H1 (cell line): ENCODE results near the gene PEAK1. TPM values are rescaled to one million over a fixed set of nuclear protein-coding genes. Genes with fewer than 3 reads are reported as not detected.

Experiments
- CTCF ChIA-PET: fragments of 300-600 bp; sonication (Branson Sonifier 250); formaldehyde crosslinking; loops from one replicate; lab custom pipeline; 2021; ENCODE audit not compliant: partially characterized antibody; lab: Charles Lee
- POLR2A ChIA-PET: fragments of 300-600 bp; sonication (Branson Sonifier 250); formaldehyde crosslinking; loops from one replicate; lab custom pipeline; 2021; ENCODE audit warnings: inconsistent platforms; ENCODE audit not compliant: partially characterized antibody; lab: Charles Lee
- DNase-seq, 2 experiments: peaks; one replicate each; pipeline versions ENCODE4 v3.0.0 to v3.0.0-alpha.2; 2010 to 2022; ENCODE audit warnings: low spot score in 2 of 2, low read depth in 1 of 2, mixed read lengths in 1 of 2
- FAIRE-seq: peaks from 2 replicates; lab custom pipeline; 2011; peaks lifted over from hg19 to GRCh38; lab: Jason Lieb, UNC
- H2AFZ ChIP-seq: 2 replicates; pipeline ENCODE4 v1.8.1; 2012; ENCODE audit warnings: low read length, inconsistent platforms
- H2AK5ac ChIP-seq: 2 replicates; pipeline ENCODE4 v1.6.1; 2013; ENCODE audit warnings: low read depth, low read length
- H2BK120ac ChIP-seq: replicated peaks from 2 replicates; pipeline ENCODE3; 2013; ENCODE audit warnings: low read depth, low read length, inconsistent platforms
- H2BK12ac ChIP-seq: 2 replicates; pipeline ENCODE4 v1.6.1; 2013; ENCODE audit warnings: low read depth, low read length
- H2BK15ac ChIP-seq: 2 replicates; pipeline ENCODE4 v1.6.1; 2013; ENCODE audit warnings: low read length
- H2BK20ac ChIP-seq: 2 replicates; pipeline ENCODE4 v1.6.1; 2013; ENCODE audit warnings: low read length
- H2BK5ac ChIP-seq: 2 replicates; pipeline ENCODE4 v1.6.1; 2013; ENCODE audit warnings: low read depth, low read length
- H3K14ac ChIP-seq: 2 replicates; pipeline ENCODE4 v1.6.1; 2013; ENCODE audit warnings: inconsistent platforms; ENCODE audit not compliant: insufficient read length
- H3K18ac ChIP-seq: 2 replicates; pipeline ENCODE4 v1.6.1; 2013; ENCODE audit warnings: low read length; ENCODE audit errors: extremely low read depth
- H3K23ac ChIP-seq: 2 replicates; pipeline ENCODE4 v1.6.1; 2013; ENCODE audit warnings: inconsistent platforms; ENCODE audit not compliant: insufficient read length
- H3K23me2 ChIP-seq: 2 replicates; pipeline ENCODE4 v1.6.1; 2013; ENCODE audit warnings: low read depth, low read length
- H3K27ac ChIP-seq: 2 replicates; pipeline ENCODE4 v1.6.1; 2011; ENCODE audit warnings: low read depth, low read length, inconsistent platforms
- H3K27me3 ChIP-seq, 4 experiments: replicated peaks in 1 of 4; 1 replicate in 1 of 4; 2 replicates in 3 of 4; pipeline versions ENCODE4 v1.6.1 to v1.8.1; 2011 to 2013; ENCODE audit warnings: low read length in 3 of 4, mild to moderate bottlenecking in 3 of 4, inconsistent platforms in 2 of 4, mixed read lengths in 2 of 4, moderate library complexity in 1 of 4; ENCODE audit not compliant: control insufficient read depth in 3 of 4, insufficient read depth in 3 of 4; ENCODE audit errors: extremely low read depth in 1 of 4
- H3K36me3 ChIP-seq, 4 experiments: 2 replicates each; pipeline versions ENCODE4 v1.6.1 to v1.8.1; 2011 to 2013; ENCODE audit warnings: mild to moderate bottlenecking in 4 of 4, low read length in 3 of 4, moderate library complexity in 2 of 4, control low read depth in 1 of 4, inconsistent platforms in 1 of 4; ENCODE audit not compliant: insufficient read depth in 4 of 4, control insufficient read depth in 2 of 4
- H3K4ac ChIP-seq: replicated peaks from 2 replicates; pipeline ENCODE3; 2013; ENCODE audit warnings: low read length, low read depth, mixed read lengths, inconsistent platforms; ENCODE audit not compliant: insufficient read length
- H3K4me1 ChIP-seq, 4 experiments: replicated peaks in 1 of 4; 1 replicate in 1 of 4; 2 replicates in 3 of 4; pipeline versions ENCODE4 v1.6.1 to v1.8.1; 2011 to 2013; ENCODE audit warnings: low read length in 3 of 4, inconsistent platforms in 2 of 4, mixed read lengths in 1 of 4; ENCODE audit not compliant: insufficient read depth in 4 of 4, control insufficient read depth in 3 of 4
- H3K4me2 ChIP-seq, 2 experiments: 2 replicates each; pipeline versions ENCODE4 v1.6.1 to v1.8.1; 2011 to 2013; ENCODE audit warnings: low read depth in 2 of 2, low read length in 2 of 2, control low read depth in 1 of 2, inconsistent platforms in 1 of 2, mild to moderate bottlenecking in 1 of 2; ENCODE audit not compliant: insufficient read depth in 1 of 2
- H3K4me3 ChIP-seq, 4 experiments: fragments of 200-600, 300-600 bp in 1 of 4; sonication (generic), shearing (Covaris generic), sonication (Bioruptor Twin) in 1 of 4; 2 replicates each; pipeline versions ENCODE4 v1.5.1 to v1.8.1; 2011 to 2016; ENCODE audit warnings: low read length in 4 of 4, low read depth in 3 of 4, control low read depth in 2 of 4, inconsistent platforms in 2 of 4, mild to moderate bottlenecking in 2 of 4, mixed read lengths in 1 of 4, moderate library complexity in 1 of 4; ENCODE audit not compliant: insufficient read depth in 2 of 4; ENCODE audit errors: extremely low read depth in 1 of 4
- H3K56ac ChIP-seq: replicated peaks from 2 replicates; pipeline ENCODE3; 2013; ENCODE audit warnings: low read depth, mild to moderate bottlenecking, mixed read lengths, low read length, inconsistent platforms; ENCODE audit not compliant: insufficient read length
- H3K79me1 ChIP-seq: 2 replicates; pipeline ENCODE4 v1.6.1; 2013; ENCODE audit warnings: low read depth, low read length, control low read depth
- H3K79me2 ChIP-seq, 2 experiments: 2 replicates each; pipeline versions ENCODE4 v1.6.1 to v1.8.1; 2012 to 2013; ENCODE audit warnings: low read length in 2 of 2, mild to moderate bottlenecking in 2 of 2, inconsistent platforms in 1 of 2; ENCODE audit not compliant: insufficient read depth in 2 of 2, control insufficient read depth in 1 of 2
- H3K9ac ChIP-seq, 4 experiments: replicated peaks in 1 of 4; 1 replicate in 1 of 4; 2 replicates in 3 of 4; pipeline versions ENCODE4 v1.6.1 to v1.8.1; 2011 to 2013; ENCODE audit warnings: low read depth in 3 of 4, low read length in 3 of 4, control low read depth in 2 of 4, mild to moderate bottlenecking in 2 of 4, moderate library complexity in 2 of 4, inconsistent platforms in 1 of 4; ENCODE audit errors: extremely low read depth in 1 of 4
- H3K9me3 ChIP-seq, 2 experiments: 2 replicates each; pipeline versions ENCODE4 v1.6.1 to v1.8.1; 2012 to 2013; ENCODE audit warnings: mild to moderate bottlenecking in 2 of 2, moderate library complexity in 2 of 2, control low read depth in 1 of 2, inconsistent platforms in 1 of 2, low read depth in 1 of 2, low read length in 1 of 2, mixed read lengths in 1 of 2; ENCODE audit not compliant: insufficient read depth in 2 of 2
- H4K20me1 ChIP-seq, 2 experiments: replicated peaks in 1 of 2; 2 replicates each; pipeline versions ENCODE3 to v1.8.1; 2011 to 2013; ENCODE audit warnings: inconsistent platforms in 2 of 2, low read length in 2 of 2, mild to moderate bottlenecking in 1 of 2; ENCODE audit not compliant: insufficient read depth in 2 of 2, control insufficient read depth in 1 of 2
- H4K5ac ChIP-seq: 2 replicates; pipeline ENCODE4 v1.6.1; 2013; ENCODE audit warnings: low read length, low read depth, mixed read lengths, inconsistent platforms; ENCODE audit not compliant: insufficient read length
- H4K8ac ChIP-seq: 2 replicates; pipeline ENCODE4 v1.8.0; 2013; ENCODE audit warnings: mild to moderate bottlenecking, moderate library complexity, low read length, inconsistent platforms; ENCODE audit not compliant: insufficient read depth; ENCODE audit errors: extremely low read depth
- H4K91ac ChIP-seq: replicated peaks from 2 replicates; pipeline ENCODE3; 2013; ENCODE audit warnings: low read length, mixed read lengths, inconsistent platforms; ENCODE audit not compliant: insufficient read length
- CHD2 ChIP-seq: IDR thresholded peaks from 2 replicates; pipeline ENCODE4 v1.6.1; 2012; ENCODE audit warnings: low read length, improper control_type of control experiment
- FOSL1 ChIP-seq: IDR thresholded peaks from 2 replicates; pipeline ENCODE4 v1.6.1; 2011; ENCODE audit warnings: mild to moderate bottlenecking, low read depth, low read length, moderate library complexity; ENCODE audit not compliant: insufficient read depth
- PHF8 ChIP-seq: fragments of 200-600 bp; sonication (generic); conservative IDR thresholded peaks from 2 replicates; pipeline ENCODE4 v1.7.1; 2012; ENCODE audit warnings: low read depth, mild to moderate bottlenecking, inconsistent platforms, low read length, moderate library complexity
- WGBS, 2 experiments: shearing (Covaris generic) in 1 of 2; methylation state at CpG; one replicate each; pipeline versions ENCODE4 v1.1.6 to v1.1.7; 2013 to 2015; ENCODE audit warnings: low lambda C conversion rate in 2 of 2, mixed read lengths in 2 of 2, inconsistent platforms in 1 of 2, low coverage in 1 of 2, missing lambda C conversion rate in 1 of 2; ENCODE audit not compliant: insufficient replicate concordance in 2 of 2, insufficient coverage in 1 of 2, insufficient read length in 1 of 2; ENCODE audit errors: extremely low coverage in 1 of 2, missing lambda C conversion rate in 1 of 2; 5-methylcytosine and 5-hydroxymethylcytosine counted together
- polyA plus RNA-seq, 7 experiments: library from polyadenylated mRNA; depleted of rRNA in 3 of 7; stranded (reverse) in 5 of 7; unstranded in 2 of 7; fragments of >200 nt in 5 of 7; fragments of 200-250 nt in 2 of 7; gene quantifications; 1 replicate in 5 of 7; 2 replicates in 1 of 7; 4 replicates in 1 of 7; pipeline versions ENCODE4 v1.2.1 to v1.2.3, GENCODE V29; 2011 to 2013; ENCODE audit warnings: missing spikeins in 2 of 7, mixed read lengths in 2 of 7
- total RNA-seq: library from RNA; stranded (reverse); fragmentation: NEBNext Ultra II Directional; extraction: Animal tissue kit (Norgen Biotek cat#: 25700); gene quantifications from 2 replicates; pipeline ENCODE4 v1.2.1, GENCODE V29; 2021

The PEAK1 gene
- total and polyA plus RNA-seq, 2 of the 8 experiments (the other 6 are each of a cell fraction or from before 2014, with no cell fraction given), result 8.8 to 44.8 TPM

DNA sequence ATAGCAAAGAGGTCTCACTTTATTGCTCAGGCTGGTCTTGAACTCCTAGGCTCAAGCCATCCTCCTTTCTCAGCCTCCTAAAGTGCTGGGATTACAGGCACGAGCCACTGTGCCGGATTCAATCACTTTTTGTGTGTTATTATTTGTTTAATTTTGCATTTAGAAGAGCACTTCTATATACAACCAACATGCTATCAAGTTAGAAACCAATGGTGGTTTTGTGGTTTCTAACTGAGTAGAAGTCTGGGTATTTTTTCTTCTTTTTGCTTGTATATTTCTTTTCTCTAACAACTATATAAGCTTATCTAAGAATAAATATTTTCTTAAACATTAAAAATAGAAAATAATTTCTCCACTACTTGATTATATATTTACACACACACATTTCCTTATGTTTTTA is 86.7 kb downstream of the PEAK1 start:
- WGBS, 2 experiments, result 94% methylated on average over 2 of the region's 2 CpGs; no CpG with 5 or more reads in 1 of the 2 experiments
- H2BK12ac ChIP-seq, result no peak overlapping the region
- H3K79me2 ChIP-seq, result peaks cover 0 to 3% of the 10 kb centered on the region in 2 experiments; a peak in 1 of 4 replicates
- H3K9me3 ChIP-seq, result no peaks in the 10 kb centered on the region
- H3K4me1 ChIP-seq, result peaks cover 0 to 3% (median 0%) of the 10 kb centered on the region in 4 experiments; a peak in 1 of 7 replicates
- H2AFZ ChIP-seq, result no peak overlapping the region
- no peak overlapping the region for H3K14ac ChIP-seq
- no peak overlapping the region for H3K4me2 ChIP-seq
- CTCF ChIA-PET, result no interaction called here
- H2BK20ac ChIP-seq, result no peak overlapping the region
- no peaks in the 10 kb centered on the region for H3K23me2 ChIP-seq
- no peak overlapping the region for H3K56ac ChIP-seq
- POLR2A ChIA-PET, result interaction anchor here (0.6 kb wide), 1 partner anchor 38 kb away, joined by 3 read pairs; no protein-coding TSS in a partner anchor
- DNase-seq (no peak), FAIRE-seq (no peak)
- no peak overlapping the region for H3K23ac ChIP-seq
- TF ChIP-seq CHD2 (no peak), PHF8 (no peak), FOSL1 (no peak)
- no peak overlapping the region for H3K4ac ChIP-seq
- peaks cover 0 to 1% (median 0%) of the 10 kb centered on the region in 4 experiments; a peak in 1 of 7 replicates for H3K27me3 ChIP-seq
- H4K91ac ChIP-seq, result no peak overlapping the region
- no peak overlapping the region for H3K27ac ChIP-seq
- H2BK5ac ChIP-seq, result no peak overlapping the region
- no peak overlapping the region for H3K18ac ChIP-seq
- no peaks in the 10 kb centered on the region for H3K36me3 ChIP-seq
- no peak overlapping the region for H4K5ac ChIP-seq
- no peak overlapping the region for H4K8ac ChIP-seq
- H2BK15ac ChIP-seq, result no peak overlapping the region
- H2BK120ac ChIP-seq, result no peak overlapping the region
- no peaks in the 10 kb centered on the region for H3K79me1 ChIP-seq
- H4K20me1 ChIP-seq, result peaks cover 0 to 3% of the 10 kb centered on the region in 2 experiments
- no peak overlapping the region for H3K4me3 ChIP-seq
- H3K9ac ChIP-seq, result no peak overlapping the region
- H2AK5ac ChIP-seq, result no peak overlapping the region
